ENCODE results near the gene TGFB3. TPM values are rescaled to one million over a fixed set of nuclear protein-coding genes. Genes with fewer than 3 reads are reported as not detected.

The TGFB3 gene
- total RNA-seq (109 TPM), polyA plus RNA-seq (ENCODE audit: insufficient read depth in 1 of 8, insufficient read length in 8 of 8, low replicate concordance in 1 of 8) (100 to 1,000 TPM in 4 of 8 donors, 10 to 100 TPM in 4; 59.6 to 132 (median 97.2) TPM)
- long read RNA-seq, donor 1, partial matches to known transcripts, result 6 of 10 reads
- long read RNA-seq, donor 1, other reads (novel, unspliced or antisense), result 0 of 10 reads
- long read RNA-seq, donor 2, partial matches to known transcripts, result 0 of 3 reads
- long read RNA-seq, donor 2, other reads (novel, unspliced or antisense), result 0 of 3 reads
- long read RNA-seq, donor 3, transcript TGFB3-201 (7 exons, 2,522 nt), result major isoform, 5 of 58 reads
- long read RNA-seq, donor 3, partial matches to known transcripts, result 53 of 58 reads
- long read RNA-seq, donor 3, other reads (novel, unspliced or antisense), result 0 of 58 reads
- long read RNA-seq, donor 4, transcript TGFB3-201 (7 exons, 2,522 nt), result major isoform, 5 of 5 reads
- long read RNA-seq, donor 4, partial matches to known transcripts, result 0 of 5 reads
- long read RNA-seq, donor 4, other reads (novel, unspliced or antisense), result 0 of 5 reads
- long read RNA-seq, donor 5, transcript TGFB3-201 (7 exons, 2,522 nt), result major isoform, 30 of 54 reads
- long read RNA-seq, donor 5, partial matches to known transcripts, result 23 of 54 reads
- long read RNA-seq, donor 5, other reads (novel, unspliced or antisense), result 0 of 54 reads
- long read RNA-seq, donor 6, transcript TGFB3-201 (7 exons, 2,522 nt), result major isoform, 11 of 11 reads
- long read RNA-seq, donor 6, partial matches to known transcripts, result 0 of 11 reads
- long read RNA-seq, donor 6, other reads (novel, unspliced or antisense), result 0 of 11 reads
- long read RNA-seq, donor 7, transcript TGFB3-201 (7 exons, 2,522 nt), result major isoform, 19 of 25 reads
- long read RNA-seq, donor 7, partial matches to known transcripts, result 6 of 25 reads
- long read RNA-seq, donor 7, other reads (novel, unspliced or antisense), result 0 of 25 reads
- long read RNA-seq, donor 8, partial matches to known transcripts, result 0 of 3 reads
- long read RNA-seq, donor 8, other reads (novel, unspliced or antisense), result 0 of 3 reads
- long read RNA-seq, donor 9, transcript TGFB3-201 (7 exons, 2,522 nt), result major isoform, 9 of 9 reads
- long read RNA-seq, donor 9, partial matches to known transcripts, result 0 of 9 reads
- long read RNA-seq, donor 9, other reads (novel, unspliced or antisense), result 0 of 9 reads
- long read RNA-seq, donor 10, transcript TGFB3-201 (7 exons, 2,522 nt), result major isoform, 9 of 14 reads
- long read RNA-seq, donor 10, partial matches to known transcripts, result 5 of 14 reads
- long read RNA-seq, donor 10, other reads (novel, unspliced or antisense), result 0 of 14 reads
- long read RNA-seq, donor 11, transcript TGFB3-201 (7 exons, 2,522 nt), result major isoform, 5 of 10 reads
- long read RNA-seq, donor 11, partial matches to known transcripts, result 5 of 10 reads
- long read RNA-seq, donor 11, other reads (novel, unspliced or antisense), result 0 of 10 reads

- Histone ChIP-seq H3K4me1 (ENCODE audit: control insufficient read depth, insufficient read depth, low read length) (peaks cover 51% of the 10 kb centered on the region), H3K9me3 (replicated peaks; ENCODE audit: control insufficient read depth, low read depth, low read length) (no peaks in the 10 kb centered on the region), H3K27me3 (ENCODE audit: control insufficient read depth, insufficient read depth, low read length) (no peaks in the 10 kb centered on the region), H3K27ac (ENCODE audit: low read length) (peak within 1 kb of the TSS; percentile 97), H3K4me3 (ENCODE audit: low read length) (peak within 1 kb of the TSS; percentile 56), H3K36me3 (ENCODE audit: control insufficient read depth, insufficient read depth, low read length) (no peaks in the 10 kb centered on the region)
- 0% methylated on average over 15 of the region's 26 CpGs for WGBS (ENCODE audit: insufficient coverage)
- peak; percentile 99 for DNase-seq
Observed at GRCh38 chr14:75981426-75982265, at the start of gene TGFB3. Gene TGFB3 (minus strand): TSS chr14:75981995. CDS start chr14:75980893, 1,102 bp downstream.

- WGBS (ENCODE audit: insufficient coverage), result 80% methylated on average over 1 of the region's 4 CpGs
- Histone ChIP-seq H3K27me3 (ENCODE audit: control insufficient read depth, insufficient read depth, low read length) (no peaks in the 10 kb centered on the region), H3K27ac (ENCODE audit: low read length) (no peak overlapping the region), H3K4me1 (ENCODE audit: control insufficient read depth, insufficient read depth, low read length) (no peaks in the 10 kb centered on the region), H3K36me3 (ENCODE audit: control insufficient read depth, insufficient read depth, low read length) (peaks cover 12% of the 10 kb centered on the region), H3K9me3 (replicated peaks; ENCODE audit: control insufficient read depth, low read depth, low read length) (no peaks in the 10 kb centered on the region), H3K4me3 (ENCODE audit: low read length) (no peak overlapping the region)
- DNase-seq, result no peak
Observed at GRCh38 chr14:76024211-76024907, 42.6 kb upstream of the TGFB3 start.

DNA sequence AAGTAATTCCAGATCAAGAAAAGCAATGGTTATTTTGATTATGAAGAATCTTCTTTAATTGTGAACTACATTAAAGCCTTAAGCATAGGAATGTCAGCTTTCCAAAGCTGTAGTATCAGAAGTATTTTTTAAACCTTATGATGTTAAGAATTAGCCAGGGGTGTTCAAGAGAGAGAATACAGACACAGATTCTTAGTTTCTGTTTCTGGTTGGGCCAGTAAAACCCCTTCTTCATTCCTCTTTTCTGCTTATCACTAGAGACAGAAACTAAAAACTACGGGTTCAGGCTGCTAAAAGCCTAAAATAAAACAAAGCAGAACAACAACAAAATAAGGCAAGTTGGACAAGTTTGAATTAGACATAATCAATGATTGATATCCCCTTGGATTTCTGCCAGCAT lies 42.0 kb upstream of the TGFB3 start:
- H3K27ac ChIP-seq (ENCODE audit: low read length), result no peak overlapping the region
- peaks cover 12% of the 10 kb centered on the region for H3K36me3 ChIP-seq (ENCODE audit: control insufficient read depth, insufficient read depth, low read length)
- no peaks in the 10 kb centered on the region for H3K9me3 ChIP-seq (replicated peaks; ENCODE audit: control insufficient read depth, low read depth, low read length)
- no peaks in the 10 kb centered on the region for H3K27me3 ChIP-seq (ENCODE audit: control insufficient read depth, insufficient read depth, low read length)
- no CpG with 5 or more reads among the region's 1 CpG for WGBS (ENCODE audit: insufficient coverage)
- no peak for DNase-seq
- no peak overlapping the region for H3K4me3 ChIP-seq (ENCODE audit: low read length)
- H3K4me1 ChIP-seq (ENCODE audit: control insufficient read depth, insufficient read depth, low read length), result no peaks in the 10 kb centered on the region

DNA sequence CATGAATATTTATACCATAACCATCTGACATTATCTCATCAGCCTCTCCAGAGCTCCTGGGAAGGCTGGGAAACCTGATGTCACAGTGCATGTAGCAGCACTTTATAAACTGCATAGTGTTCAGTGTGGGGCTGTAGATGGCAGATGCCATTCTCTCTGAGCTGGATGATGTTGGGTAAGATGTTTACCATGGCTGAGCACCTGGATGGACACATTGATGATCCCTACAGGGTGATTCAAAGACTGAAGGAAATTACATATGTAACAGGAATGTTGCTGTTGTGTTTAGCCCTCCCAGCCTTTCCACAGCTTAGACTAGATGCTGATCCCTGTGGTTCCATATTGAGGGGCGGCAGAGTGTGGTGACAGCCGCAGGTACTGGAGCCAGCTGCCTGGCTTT lies 41.2 kb upstream of the TGFB3 start:
- no CpG with 5 or more reads among the region's 2 CpGs for WGBS (ENCODE audit: insufficient coverage)
- Histone ChIP-seq H3K27me3 (ENCODE audit: control insufficient read depth, insufficient read depth, low read length) (no peaks in the 10 kb centered on the region), H3K9me3 (replicated peaks; ENCODE audit: control insufficient read depth, low read depth, low read length) (no peaks in the 10 kb centered on the region), H3K4me1 (ENCODE audit: control insufficient read depth, insufficient read depth, low read length) (no peaks in the 10 kb centered on the region), H3K4me3 (ENCODE audit: low read length) (no peak overlapping the region), H3K27ac (ENCODE audit: low read length) (no peak overlapping the region), H3K36me3 (ENCODE audit: control insufficient read depth, insufficient read depth, low read length) (peaks cover 12% of the 10 kb centered on the region)
- DNase-seq, result no peak

DNA sequence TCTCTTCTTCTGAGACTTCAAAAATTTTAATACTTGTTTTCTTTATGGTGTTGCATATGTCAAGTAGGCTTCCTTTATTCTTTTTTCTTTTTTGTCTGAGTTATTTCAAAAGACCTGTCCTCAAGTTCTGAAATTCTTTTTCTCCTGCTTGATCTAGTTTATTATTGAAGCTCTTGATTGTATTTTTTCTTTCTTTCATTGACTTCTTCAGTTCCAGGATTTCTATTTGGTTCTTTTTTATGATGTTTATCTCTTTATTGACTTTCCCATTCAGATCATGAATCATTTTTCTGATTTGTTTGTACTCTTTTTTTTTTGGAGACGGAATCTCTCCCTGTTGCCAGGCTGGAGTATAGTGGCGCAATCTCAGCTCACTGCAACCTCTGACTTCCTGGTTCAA lies 37.9 kb upstream of the TGFB3 start:
- H3K36me3 ChIP-seq (ENCODE audit: control insufficient read depth, insufficient read depth, low read length), result peaks cover 12% of the 10 kb centered on the region
- 100% methylated on average over 1 of the region's 2 CpGs for WGBS (ENCODE audit: insufficient coverage)
- no peak for DNase-seq

DNA sequence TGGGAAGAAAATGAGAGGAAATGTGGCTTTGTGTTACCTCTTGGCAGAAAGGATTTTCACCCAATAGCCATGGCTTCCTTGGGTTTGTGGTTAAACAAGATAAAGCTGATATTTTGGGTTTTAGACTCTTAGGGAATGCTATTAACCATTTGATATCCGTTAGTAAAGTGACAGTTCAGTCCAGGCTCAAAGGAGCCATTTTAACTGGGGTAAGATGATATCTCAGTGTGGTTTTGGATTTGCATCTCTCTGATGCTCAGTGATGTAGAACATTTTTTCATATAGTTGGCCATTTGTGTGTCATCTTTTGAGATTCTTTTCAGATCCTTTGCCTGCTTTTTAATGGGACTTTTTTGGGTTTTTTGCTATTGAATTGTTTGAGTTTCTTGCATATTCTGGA lies 33.9 kb upstream of the TGFB3 start:
- Histone ChIP-seq H3K4me3 (ENCODE audit: low read length) (no peak overlapping the region), H3K36me3 (ENCODE audit: control insufficient read depth, insufficient read depth, low read length) (peaks cover 14% of the 10 kb centered on the region), H3K9me3 (replicated peaks; ENCODE audit: control insufficient read depth, low read depth, low read length) (no peaks in the 10 kb centered on the region), H3K27ac (ENCODE audit: low read length) (no peak overlapping the region), H3K27me3 (ENCODE audit: control insufficient read depth, insufficient read depth, low read length) (no peaks in the 10 kb centered on the region), H3K4me1 (ENCODE audit: control insufficient read depth, insufficient read depth, low read length) (peaks cover 17% of the 10 kb centered on the region)
- 56% methylated on average over 1 of the region's 1 CpG for WGBS (ENCODE audit: insufficient coverage)
- DNase-seq, result no peak

More for the DNA sequence above, 37.9 kb upstream of the TGFB3 start:
- no peak overlapping the region for H3K27ac ChIP-seq (ENCODE audit: low read length)
- no peak overlapping the region for H3K4me3 ChIP-seq (ENCODE audit: low read length)
- H3K4me1 ChIP-seq (ENCODE audit: control insufficient read depth, insufficient read depth, low read length), result no peaks in the 10 kb centered on the region
- H3K9me3 ChIP-seq (replicated peaks; ENCODE audit: control insufficient read depth, low read depth, low read length), result no peaks in the 10 kb centered on the region
- H3K27me3 ChIP-seq (ENCODE audit: control insufficient read depth, insufficient read depth, low read length), result no peaks in the 10 kb centered on the region

DNA sequence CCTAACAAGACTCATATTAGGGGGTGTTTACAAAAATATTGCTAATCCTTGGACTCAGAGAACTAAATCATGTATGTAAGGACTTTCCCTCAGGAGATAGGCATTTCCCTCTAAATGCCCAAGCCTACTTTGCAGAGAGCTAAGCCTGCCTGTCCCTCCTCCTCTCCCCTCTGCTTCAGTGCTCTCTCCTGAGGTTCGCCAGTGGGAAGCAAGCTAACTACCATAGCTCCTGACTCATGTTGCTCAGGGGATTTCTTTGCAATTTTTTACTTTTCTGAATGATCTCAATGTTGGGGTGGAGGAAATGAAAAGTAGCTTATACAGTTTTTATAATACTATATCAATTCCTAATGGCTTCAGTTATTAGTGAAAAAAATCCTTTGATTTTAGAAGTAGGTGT lies 33.4 kb upstream of the TGFB3 start:
- H3K4me3 ChIP-seq (ENCODE audit: low read length), result no peak overlapping the region
- H3K27me3 ChIP-seq (ENCODE audit: control insufficient read depth, insufficient read depth, low read length), result no peaks in the 10 kb centered on the region
- peaks cover 17% of the 10 kb centered on the region for H3K4me1 ChIP-seq (ENCODE audit: control insufficient read depth, insufficient read depth, low read length)
- WGBS (ENCODE audit: insufficient coverage), result no CpG with 5 or more reads among the region's 1 CpG
- no peak overlapping the region for H3K27ac ChIP-seq (ENCODE audit: low read length)
- no peaks in the 10 kb centered on the region for H3K9me3 ChIP-seq (replicated peaks; ENCODE audit: control insufficient read depth, low read depth, low read length)
- H3K36me3 ChIP-seq (ENCODE audit: control insufficient read depth, insufficient read depth, low read length), result peaks cover 12% of the 10 kb centered on the region
- DNase-seq, result no peak

GRCh38 chr14:76012354-76012753 lies 30.6 kb upstream of the TGFB3 start:
- H3K9me3 ChIP-seq (replicated peaks; ENCODE audit: control insufficient read depth, low read depth, low read length), result no peaks in the 10 kb centered on the region
- H3K27ac ChIP-seq (ENCODE audit: low read length), result peak overlapping the region; percentile 65
- 58% methylated on average over 8 of the region's 9 CpGs for WGBS (ENCODE audit: insufficient coverage)
- H3K4me1 ChIP-seq (ENCODE audit: control insufficient read depth, insufficient read depth, low read length), result peaks cover 17% of the 10 kb centered on the region
- H3K27me3 ChIP-seq (ENCODE audit: control insufficient read depth, insufficient read depth, low read length), result no peaks in the 10 kb centered on the region
- DNase-seq, result peak; percentile 80
- peaks cover 20% of the 10 kb centered on the region for H3K36me3 ChIP-seq (ENCODE audit: control insufficient read depth, insufficient read depth, low read length)
- no peak overlapping the region for H3K4me3 ChIP-seq (ENCODE audit: low read length)
